HG03457 (cell line): ENCODE measurements around the gene TLE5.
"Not testable (repeated sequence)": the region's sequence is repeated elsewhere in the genome, so short reads cannot be mapped to it uniquely, and the experiment has no call there.

Source experiments
- ATAC-seq: cut with Tn5 transposase; IDR thresholded peaks from one replicate; pipeline ENCODE4 v1.9.1; 2021; ENCODE audit warnings: moderate number of reproducible peaks; ENCODE audit not compliant: unreplicated experiment

Gene TLE5

GRCh38 chr19:3064011-3064330 lies 1.7 kb upstream of the TLE5 start:
- ATAC-seq: no peak

GRCh38 chr19:3061182-3062161 lies 823 bp downstream of the TLE5 start:
- no peak for ATAC-seq

GRCh38 chr19:3060857-3061181 lies 1.5 kb downstream of the TLE5 start:
- ATAC-seq: no peak

GRCh38 chr19:3059653-3060052 lies 2.6 kb downstream of the TLE5 start:
- ATAC-seq: no peak

DNA sequence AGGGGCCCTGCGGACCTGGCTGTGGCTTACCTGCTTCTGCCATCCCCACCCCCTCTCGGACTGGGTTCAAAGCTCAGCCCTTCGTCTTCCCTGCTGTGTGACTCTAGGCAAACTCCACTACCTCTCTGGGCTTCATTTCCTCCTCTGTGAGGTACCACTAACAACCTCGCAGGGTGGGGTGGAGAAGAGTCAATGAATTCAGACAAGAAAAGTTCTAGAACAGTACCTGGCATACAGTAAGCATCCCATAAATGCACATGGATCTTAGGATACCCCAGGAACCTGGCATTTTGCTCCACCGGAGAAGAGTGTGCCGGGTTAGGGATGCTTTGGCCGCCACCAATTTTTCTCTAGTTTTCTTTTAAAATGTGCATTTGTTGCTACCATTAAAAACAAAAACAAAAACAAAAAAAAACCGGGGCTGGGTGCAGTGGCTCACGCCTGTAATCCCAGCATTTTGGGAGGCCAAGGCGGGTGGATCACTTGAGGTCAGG lies 3.4 kb downstream of the TLE5 start:
- ATAC-seq: no peak

DNA sequence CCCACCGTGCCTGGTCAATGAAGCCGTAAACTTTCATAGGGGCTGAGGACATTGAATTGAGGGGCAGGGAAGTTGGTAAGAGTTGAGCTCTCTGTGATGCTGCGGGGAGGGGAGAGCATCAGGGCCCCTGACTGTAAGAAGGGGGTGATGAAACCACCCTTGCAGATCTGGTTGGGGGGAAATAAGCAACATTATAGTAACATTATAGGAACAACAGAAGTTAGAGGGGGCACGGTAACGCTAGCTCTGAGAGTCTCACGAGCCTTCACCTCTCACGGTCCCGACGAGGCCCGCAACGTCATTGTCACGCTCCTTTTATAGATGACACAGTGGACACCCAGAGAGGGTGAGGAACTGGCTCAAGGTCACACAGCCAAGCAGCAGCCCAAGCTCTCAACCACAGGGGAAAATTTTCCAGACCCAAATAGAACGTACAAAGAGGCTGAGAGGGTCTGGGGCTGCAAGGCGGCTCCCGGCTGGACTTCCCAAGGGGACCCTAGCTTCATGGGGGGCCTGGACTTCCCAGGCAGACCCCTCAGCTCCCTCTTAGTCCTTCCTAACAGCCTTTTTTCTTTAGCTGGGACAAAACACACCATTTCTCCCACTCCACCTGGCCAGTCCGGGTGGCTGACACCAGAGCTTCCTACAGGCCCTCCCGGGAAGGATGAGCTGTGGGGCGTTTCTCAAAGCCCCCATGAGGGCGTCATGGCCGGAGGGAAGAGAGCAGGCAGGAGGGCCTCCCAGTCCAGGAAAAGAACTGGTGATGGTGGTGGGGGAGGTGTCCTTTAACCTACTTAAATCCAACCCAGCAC lies 4.1 kb downstream of the TLE5 start:
- no peak for ATAC-seq

GRCh38 chr19:3057275-3057714 lies 5.0 kb downstream of the TLE5 start:
- no peak for ATAC-seq

GRCh38 chr19:3056417-3057088 lies 5.7 kb downstream of the TLE5 start:
- ATAC-seq: no peak

GRCh38 chr19:3055741-3056416 lies 6.4 kb downstream of the TLE5 start:
- no peak for ATAC-seq

GRCh38 chr19:3054972-3055740 lies 7.1 kb downstream of the TLE5 start:
- ATAC-seq: no peak

DNA sequence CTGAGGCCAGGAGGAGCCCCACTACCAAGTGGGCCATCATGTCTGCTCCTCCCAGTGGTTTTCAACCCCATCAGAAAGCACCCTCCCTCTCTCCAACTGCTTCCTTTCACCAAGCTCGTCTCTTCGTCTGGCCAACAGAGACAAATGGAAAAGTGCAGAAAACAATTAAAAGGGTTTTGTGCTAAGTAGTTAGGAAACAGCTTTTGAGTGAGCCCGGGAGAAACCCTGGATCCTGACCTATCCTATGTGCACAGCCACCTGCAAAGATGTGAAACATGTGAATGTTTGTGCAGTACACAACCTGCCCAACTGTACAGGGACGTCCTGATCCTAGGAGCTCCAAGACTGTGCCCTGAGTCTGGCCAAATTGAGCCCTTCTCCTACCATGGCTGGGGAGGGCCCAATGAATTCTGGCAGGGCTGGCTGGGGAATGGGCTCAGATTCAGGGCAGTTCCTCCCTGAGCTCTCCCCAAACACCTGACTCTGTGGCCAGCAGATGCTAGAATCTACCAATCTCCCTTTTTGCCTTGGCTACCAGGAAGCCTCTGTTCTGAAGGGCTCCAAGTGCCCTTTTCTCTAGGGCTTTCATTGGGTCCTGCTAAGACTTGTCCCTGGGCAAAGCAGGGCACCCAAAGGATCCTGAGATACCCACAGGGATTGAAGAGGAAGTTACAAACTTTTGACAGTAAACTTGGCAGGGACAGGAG lies 7.9 kb downstream of the TLE5 start:
- no peak for ATAC-seq

DNA sequence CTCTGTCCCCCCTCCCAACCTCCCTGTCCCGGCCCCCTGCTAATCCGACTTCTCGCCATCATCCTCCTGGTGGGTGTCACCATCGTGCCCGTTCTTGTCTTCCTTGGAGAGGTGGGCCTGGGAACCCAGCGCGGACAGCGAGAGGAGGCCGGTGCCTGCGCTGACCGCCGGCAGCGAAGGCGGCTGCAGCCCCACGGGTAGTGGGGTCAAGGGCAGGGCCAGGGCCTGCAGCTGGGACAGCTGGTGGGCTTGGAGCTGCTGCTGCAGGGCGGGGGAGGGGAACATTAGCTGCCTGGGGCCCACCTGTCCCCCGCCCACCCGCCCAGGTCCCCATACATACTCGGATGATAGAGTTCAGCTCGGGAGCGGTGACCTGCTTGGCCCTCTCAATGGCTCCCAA lies 8.5 kb downstream of the TLE5 start:
- ATAC-seq: no peak

DNA sequence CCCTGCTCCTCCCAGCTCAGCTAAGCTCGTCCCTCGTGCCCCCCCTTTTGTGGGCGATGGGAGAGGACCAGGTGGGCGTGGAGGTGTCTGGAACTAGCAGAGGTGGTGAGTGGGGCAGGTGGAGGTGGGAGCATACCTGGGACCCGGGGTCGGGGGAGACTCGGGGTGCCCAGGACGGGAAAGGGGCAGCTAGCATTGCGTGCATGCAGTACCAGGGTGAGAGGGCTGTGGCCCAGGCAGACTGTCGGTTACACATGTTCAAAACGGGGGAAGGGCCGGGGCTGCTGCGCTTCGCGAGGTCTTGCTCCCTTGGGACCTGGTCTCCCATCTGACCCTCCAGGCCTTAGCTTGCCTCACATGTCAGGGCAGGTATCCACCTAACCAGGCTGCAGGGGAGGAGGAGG lies 9.1 kb downstream of the TLE5 start:
- no peak for ATAC-seq

DNA sequence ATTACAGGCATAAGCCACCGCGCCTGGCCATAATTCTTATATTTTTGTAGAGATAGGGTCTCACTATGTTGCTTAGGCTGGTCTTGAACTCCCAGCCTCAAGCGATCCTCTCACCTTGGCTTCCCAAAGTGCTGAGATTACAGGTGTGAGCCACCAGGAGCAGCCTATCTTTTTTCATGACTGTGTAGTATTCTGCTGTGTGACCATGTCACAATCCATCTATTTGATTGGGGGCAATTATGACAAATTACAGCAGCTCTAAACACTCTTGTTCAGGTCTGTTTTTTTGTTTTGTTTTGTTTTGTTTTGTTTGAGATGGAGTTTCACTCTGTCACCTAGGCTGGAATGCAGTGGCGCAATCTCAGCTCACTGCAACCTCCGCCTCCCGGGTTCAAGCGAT lies 12.3 kb downstream of the TLE5 start:
- ATAC-seq: not testable (repeated sequence)

DNA sequence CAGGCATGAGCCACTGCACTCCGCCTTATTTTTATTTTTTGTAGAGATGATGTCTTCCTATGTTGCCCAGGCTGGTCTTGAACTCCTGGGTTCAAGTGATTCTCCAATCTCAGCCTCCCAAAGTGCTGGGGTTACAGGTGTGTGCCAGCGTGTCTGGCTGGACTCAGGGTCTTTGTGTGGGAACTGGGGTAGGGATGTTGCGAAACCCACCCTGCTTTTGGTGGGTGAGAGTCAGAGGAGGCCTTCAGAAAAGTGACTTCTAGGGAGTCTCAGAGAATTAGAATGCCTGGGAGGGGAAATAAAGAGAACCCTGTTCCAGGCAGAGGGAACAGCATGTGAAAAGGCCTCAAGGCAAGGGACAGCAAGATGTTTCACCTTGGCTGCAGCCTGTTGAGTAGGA lies 13.2 kb downstream of the TLE5 start:
- ATAC-seq: no peak

GRCh38 chr19:3048190-3048533 lies 14.1 kb downstream of the TLE5 start:
- no peak for ATAC-seq

GRCh38 chr19:3047496-3048189 lies 14.7 kb downstream of the TLE5 start:
- no peak for ATAC-seq

DNA sequence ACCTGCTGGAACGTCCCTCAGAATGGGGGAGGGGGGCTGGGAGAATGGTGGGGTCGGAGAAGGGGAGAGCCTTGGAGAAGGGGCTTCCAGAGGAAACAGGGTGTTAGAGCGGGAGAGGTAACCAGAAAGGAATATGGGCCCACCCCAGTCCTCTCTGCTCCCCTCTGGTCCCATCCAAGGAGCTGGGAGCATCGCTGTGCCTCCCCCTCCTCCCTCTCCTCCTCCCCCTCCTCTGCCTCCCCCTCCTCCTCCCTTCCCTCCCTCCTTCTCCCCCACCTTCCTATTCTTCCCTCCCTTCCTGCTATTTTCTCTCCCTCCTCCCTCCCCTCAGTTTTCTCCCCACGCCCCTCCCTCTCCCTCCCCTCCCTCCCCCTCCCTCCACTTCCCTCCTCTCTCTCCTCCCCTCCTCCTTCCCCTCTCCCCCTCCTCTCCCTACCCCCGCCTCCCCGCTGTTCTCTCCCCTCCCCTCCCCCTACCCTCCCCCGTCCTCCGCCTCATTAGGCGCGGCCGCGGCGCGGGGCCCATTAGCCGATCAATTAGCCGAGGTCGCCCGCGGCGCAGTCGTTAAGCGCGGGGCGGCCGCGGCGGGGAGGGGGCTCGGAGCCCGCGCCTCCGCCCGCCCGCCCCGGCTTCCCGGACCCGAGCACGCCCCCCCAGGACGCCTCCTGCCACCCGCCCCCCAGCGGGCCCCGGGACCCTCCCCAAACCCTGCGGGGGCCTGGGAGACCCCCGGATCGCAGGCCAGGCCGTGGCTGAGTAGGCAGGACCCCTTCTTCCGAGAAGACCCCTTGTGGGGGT lies 15.4 kb downstream of the TLE5 start:
- ATAC-seq: no peak
